ENCODE results near the gene EZH1.
"Not testable (repeated sequence)": the region's sequence is repeated elsewhere in the genome, so short reads cannot be mapped to it uniquely, and the experiment has no call there.

DNA sequence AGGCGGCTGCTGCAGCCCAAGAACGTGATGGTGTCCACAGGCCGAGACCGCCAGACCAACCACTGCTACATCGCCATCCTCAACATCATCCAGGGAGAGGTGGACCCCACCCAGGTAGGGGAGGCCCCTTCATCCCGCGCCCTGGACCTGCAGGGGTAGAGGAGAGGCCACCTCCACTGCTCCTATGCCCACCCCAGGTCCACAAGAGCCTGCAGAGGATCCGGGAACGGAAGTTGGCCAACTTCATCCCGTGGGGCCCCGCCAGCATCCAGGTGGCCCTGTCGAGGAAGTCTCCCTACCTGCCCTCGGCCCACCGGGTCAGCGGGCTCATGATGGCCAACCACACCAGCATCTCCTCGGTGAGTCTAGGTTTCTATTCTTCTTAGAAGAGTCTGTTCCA lies 78.7 kb downstream of the EZH1 start:
- TF ChIP-seq POLR2A, CTCF (IDR thresholded peaks at IDR 0.05): not testable (repeated sequence)

All from testis (tissue), 2 donors.